IMR-90 (cell line): ENCODE measurements around the gene SNRNP40. TPM values are rescaled to one million over a fixed set of nuclear protein-coding genes. Genes with fewer than 3 reads are reported as not detected.

ENCODE experiments used
- ATAC-seq: fragments of 200-7000 bp; cut with Tn5 transposase; 2 replicates; pipeline ENCODE4 v1.9.1; 2020; ENCODE audit warnings: low read depth, mild to moderate bottlenecking, moderate library complexity
- BruUV-seq: library from RNA; stranded (reverse); fragments of 400-500 nt; replicated peaks from 2 replicates; lab custom pipeline; 2021; lab: Mats Ljungman, UMichigan
- CTCF ChIA-PET: fragments of 300-600 bp; formaldehyde crosslinking; extraction: SDS; loops from one replicate; lab custom pipeline; 2021; ENCODE audit warnings: antibody characterized with exemption; lab: Yijun Ruan, JAX
- POLR2A ChIA-PET: fragments of 300-600 bp; sonication (Branson Sonifier 250); formaldehyde crosslinking; loops from one replicate; lab custom pipeline; 2022; ENCODE audit warnings: antibody characterized with exemption; ENCODE audit not compliant: unreplicated experiment; lab: Charles Lee
- DNase-seq: peaks from one replicate; pipeline ENCODE4 v3.0.0; 2013
- H2AFZ ChIP-seq: replicated peaks from 2 replicates; pipeline ENCODE3; 2013; ENCODE audit warnings: low read length, mild to moderate bottlenecking; ENCODE audit not compliant: poor library complexity
- H2AK5ac ChIP-seq: 2 replicates; pipeline ENCODE4 v1.6.1; 2013; ENCODE audit warnings: low read depth, low read length, inconsistent platforms
- H2AK9ac ChIP-seq: replicated peaks from 2 replicates; pipeline ENCODE3; 2013; ENCODE audit warnings: mild to moderate bottlenecking, low read depth, low read length, moderate library complexity; ENCODE audit not compliant: poor library complexity
- H2BK120ac ChIP-seq: 2 replicates; pipeline ENCODE4 v1.6.1; 2013; ENCODE audit warnings: low read depth, low read length, inconsistent platforms
- H2BK15ac ChIP-seq: 3 replicates; pipeline ENCODE4 v1.6.1; 2013; ENCODE audit warnings: low read depth, low read length, inconsistent platforms
- H2BK20ac ChIP-seq: 2 replicates; pipeline ENCODE4 v1.6.1; 2013; ENCODE audit warnings: low read depth, mild to moderate bottlenecking, inconsistent platforms, low read length, moderate library complexity
- H2BK5ac ChIP-seq: 2 replicates; pipeline ENCODE4 v1.6.1; 2013; ENCODE audit warnings: mild to moderate bottlenecking, low read depth, low read length, inconsistent platforms; ENCODE audit not compliant: poor library complexity, severe bottlenecking
- H3K14ac ChIP-seq: replicated peaks from 2 replicates; pipeline ENCODE4 v1.6.1; 2013; ENCODE audit warnings: low read depth, low read length, inconsistent platforms
- H3K18ac ChIP-seq: 2 replicates; pipeline ENCODE4 v1.6.1; 2013; ENCODE audit warnings: low read depth, low read length, control low read depth
- H3K23ac ChIP-seq: 2 replicates; pipeline ENCODE4 v1.6.1; 2013; ENCODE audit warnings: low read depth, low read length, inconsistent platforms
- H3K27ac ChIP-seq: 2 replicates; pipeline ENCODE4 v1.5.1; 2013; ENCODE audit warnings: mild to moderate bottlenecking, control low read depth, low read length; ENCODE audit not compliant: insufficient read depth
- H3K27me3 ChIP-seq: 2 replicates; pipeline ENCODE4 v1.6.1; 2013; ENCODE audit warnings: low read length; ENCODE audit not compliant: control insufficient read depth, insufficient read depth
- H3K36me3 ChIP-seq: 2 replicates; pipeline ENCODE4 v1.6.1; 2013; ENCODE audit warnings: low read length, mixed read lengths; ENCODE audit not compliant: control insufficient read depth, insufficient read depth
- H3K4ac ChIP-seq: 2 replicates; pipeline ENCODE4 v1.6.1; 2013; ENCODE audit warnings: low read depth, low read length, inconsistent platforms
- H3K4me1 ChIP-seq: 2 replicates; pipeline ENCODE4 v1.6.1; 2013; ENCODE audit warnings: low read length, mixed read lengths; ENCODE audit not compliant: control insufficient read depth, insufficient read depth
- H3K4me2 ChIP-seq: 2 replicates; pipeline ENCODE4 v1.6.1; 2013; ENCODE audit warnings: low read depth, mild to moderate bottlenecking, control low read depth, low read length, moderate library complexity
- H3K4me3 ChIP-seq: 2 replicates; pipeline ENCODE4 v1.5.1; 2013; ENCODE audit warnings: low read depth, mild to moderate bottlenecking, control low read depth, low read length, moderate library complexity; ENCODE audit not compliant: insufficient read depth
- H3K56ac ChIP-seq: 2 replicates; pipeline ENCODE4 v1.6.1; 2013; ENCODE audit warnings: low read length, inconsistent platforms; ENCODE audit not compliant: insufficient read depth; ENCODE audit errors: extremely low read depth
- H3K79me1 ChIP-seq, 2 experiments: 2 replicates each; pipeline ENCODE4 v1.6.1; 2013; ENCODE audit warnings: low read length in 2 of 2, inconsistent platforms in 1 of 2, low read depth in 1 of 2
- H3K9ac ChIP-seq: 2 replicates; pipeline ENCODE4 v1.6.1; 2013; ENCODE audit warnings: low read depth, low read length, control low read depth
- H3K9me1 ChIP-seq: 2 replicates; pipeline ENCODE4 v1.6.1; 2013; ENCODE audit warnings: low read length, inconsistent platforms; ENCODE audit not compliant: insufficient read depth
- H3K9me3 ChIP-seq: 2 replicates; pipeline ENCODE4 v1.6.1; 2013; ENCODE audit warnings: low read length; ENCODE audit not compliant: control insufficient read depth, insufficient read depth
- H4K20me1 ChIP-seq: 2 replicates; pipeline ENCODE4 v1.6.1; 2013; ENCODE audit warnings: low read length, inconsistent platforms; ENCODE audit not compliant: insufficient read depth
- H4K5ac ChIP-seq: 2 replicates; pipeline ENCODE4 v1.6.1; 2013; ENCODE audit warnings: mild to moderate bottlenecking, low read depth, low read length, control low read depth
- H4K8ac ChIP-seq, 2 experiments: 2 replicates each; pipeline ENCODE4 v1.6.1; 2013; ENCODE audit warnings: low read depth in 2 of 2, low read length in 2 of 2, control low read depth in 1 of 2, inconsistent platforms in 1 of 2
- H4K91ac ChIP-seq: 2 replicates; pipeline ENCODE4 v1.6.1; 2013; ENCODE audit warnings: low read depth, low read length, inconsistent platforms; ENCODE audit not compliant: insufficient read depth
- CHD1 ChIP-seq: IDR thresholded peaks from 2 replicates; pipeline ENCODE4 v1.6.1; 2012; ENCODE audit warnings: low read depth, low read length, improper control_type of control experiment
- FOS ChIP-seq: fragments of 150-350 bp; IDR thresholded peaks from 2 replicates; pipeline ENCODE4 v1.6.1; 2016; ENCODE audit warnings: low read depth, low read length
- RCOR1 ChIP-seq: IDR thresholded peaks from 2 replicates; pipeline ENCODE4 v1.6.1; 2012; ENCODE audit warnings: mild to moderate bottlenecking, low read length, improper control_type of control experiment; ENCODE audit not compliant: insufficient replicate concordance
- RFX5 ChIP-seq: IDR thresholded peaks from 2 replicates; pipeline ENCODE4 v1.8.0; 2012; ENCODE audit warnings: low read depth, mild to moderate bottlenecking, low read length, moderate library complexity
- SMC3 ChIP-seq: fragments of 150-350 bp; IDR thresholded peaks from 2 replicates; pipeline ENCODE4 v1.6.1; 2016; ENCODE audit warnings: low read depth, mild to moderate bottlenecking, antibody characterized with exemption, low read length, moderate library complexity
- WGBS, 2 experiments: methylation state at CpG; one replicate each; pipeline versions ENCODE4 v1.1.5 to v1.1.7; 2013; ENCODE audit warnings: missing lambda C conversion rate in 2 of 2; ENCODE audit not compliant: insufficient read length in 1 of 2; ENCODE audit errors: extremely low coverage in 2 of 2; 5-methylcytosine and 5-hydroxymethylcytosine counted together
- dilution Hi-C: fragments of 300-500 bp; cut with HindIII; formaldehyde crosslinking; loops from one replicate; pipeline ENCODE4 v1.14.3; 2018; ENCODE audit warnings: low sequenced_read_pairs; ENCODE audit not compliant: unreplicated experiment
- in situ Hi-C: fragments of 300-500 bp; cut with MboI; formaldehyde crosslinking; loops from 3 replicates; pipeline ENCODE4 v1.14.3; 2019; ENCODE audit warnings: low sequenced_read_pairs, inconsistent platforms, mixed read lengths
- intact Hi-C: fragments of 100-400 bp; cut with micrococcal nuclease; formaldehyde crosslinking; loops from 2 replicates; pipeline ENCODE4 v1.10.0; 2022
- polyA plus RNA-seq, 3 experiments: library from polyadenylated mRNA; depleted of rRNA; stranded (reverse); fragments of >200 nt; gene quantifications; 2 replicates each; pipeline ENCODE4 v1.2.3, GENCODE V29; 2012; ENCODE audit warnings: low replicate concordance in 1 of 3
- total RNA-seq: library from RNA; depleted of rRNA; stranded (reverse); fragments of >200 nt; gene quantifications from 2 replicates; pipeline ENCODE4 v1.2.3, GENCODE V29; 2012

SNRNP40 gene
- total and polyA plus RNA-seq, 2 of the 4 experiments (the other 2 are of a cell fraction) = 52.3 to 178 TPM

- Histone ChIP-seq H3K4me1 (no peaks in the 10 kb centered on the region), H3K27ac (no peak overlapping the region)
Measured at GRCh38 chr1:31257213-31257612, 39.4 kb downstream of the SNRNP40 start.

More at GRCh38 chr1:31257213-31257612, 39.4 kb downstream of the SNRNP40 start:
- H2AK9ac ChIP-seq = no peak overlapping the region
- H3K4ac ChIP-seq = no peak overlapping the region
- no peak overlapping the region for H3K18ac ChIP-seq
- H3K79me1 ChIP-seq = no peaks in the 10 kb centered on the region
- H2AFZ ChIP-seq = no peak overlapping the region
- no peak overlapping the region for H3K23ac ChIP-seq
- DNase-seq = no peak
- no peak for ATAC-seq
- no peak for TF ChIP-seq RCOR1
- no peak for TF ChIP-seq CHD1
- no peak for TF ChIP-seq SMC3
- no peak for TF ChIP-seq FOS
- TF ChIP-seq RFX5 = no peak
- no peaks in the 10 kb centered on the region for H3K27me3 ChIP-seq
- H4K5ac ChIP-seq = no peak overlapping the region
- intact Hi-C loops = no loop called here
- H3K4me2 ChIP-seq = no peak overlapping the region
- H2BK20ac ChIP-seq = no peak overlapping the region
- H2AK5ac ChIP-seq = no peak overlapping the region
- H3K9ac ChIP-seq = no peak overlapping the region
- dilution Hi-C loops = no loop called here
- H3K14ac ChIP-seq = no peak overlapping the region
- CTCF ChIA-PET = interaction anchor here (0.6 kb wide), 1 partner anchor 172 kb away, joined by 3 read pairs; no protein-coding TSS in a partner anchor
- H3K9me1 ChIP-seq = no peaks in the 10 kb centered on the region; the same call in 1 of the 2 replicates
- H4K8ac ChIP-seq = no peak overlapping the region
- in situ Hi-C loops = no loop called here
- H2BK5ac ChIP-seq = no peak overlapping the region
- POLR2A ChIA-PET = no interaction called here
- no peaks in the 10 kb centered on the region for H3K9me3 ChIP-seq
- no TSS peak for BruUV-seq
- H2BK120ac ChIP-seq = no peak overlapping the region
- no CpG with 5 or more reads among the region's 1 CpG for WGBS, 2 experiments
- no peak overlapping the region for H3K4me3 ChIP-seq
- peaks cover 16% of the 10 kb centered on the region for H3K36me3 ChIP-seq
- no peaks in the 10 kb centered on the region for H4K20me1 ChIP-seq
- H4K91ac ChIP-seq = no peak overlapping the region
- no peak overlapping the region for H3K56ac ChIP-seq
- H2BK15ac ChIP-seq = no peak overlapping the region
